Endothelial cell of umbilical vein (primary cell): ENCODE measurements around the gene USP2. TPM values are rescaled to one million over a fixed set of nuclear protein-coding genes. Genes with fewer than 3 reads are reported as not detected.

Experiments
- BruUV-seq: library from RNA; stranded (reverse); fragments of 400-500 nt; replicated peaks from 2 replicates; lab custom pipeline; 2021; lab: Mats Ljungman, UMichigan
- CTCF ChIA-PET: fragments of 300-600, 350-600 bp; sonication (Branson Sonifier 250); formaldehyde crosslinking; loops from one replicate; lab custom pipeline; 2021; ENCODE audit warnings: antibody characterized with exemption, inconsistent platforms; lab: Charles Lee
- POLR2A ChIA-PET: fragments of 300-600, 350-600 bp; sonication (Branson Sonifier 250); formaldehyde crosslinking; loops from one replicate; lab custom pipeline; 2021; ENCODE audit warnings: antibody characterized with exemption, inconsistent platforms; lab: Charles Lee
- DNase-seq: peaks from one replicate; pipeline ENCODE4 v3.0.0-alpha.2; 2011; ENCODE audit warnings: low read depth, low spot score
- FAIRE-seq: peaks from 2 replicates; lab custom pipeline; 2011; peaks lifted over from hg19 to GRCh38; lab: Jason Lieb, UNC
- H2AFZ ChIP-seq: 2 replicates; pipeline ENCODE4 v1.6.0; 2012; ENCODE audit warnings: low read depth, low read length, control low read depth, inconsistent platforms
- H3K27ac ChIP-seq: 2 replicates; pipeline ENCODE4 v1.5.1; 2011; ENCODE audit warnings: low read depth, mild to moderate bottlenecking, control low read depth, low read length, moderate library complexity; ENCODE audit not compliant: insufficient read depth
- H3K27me3 ChIP-seq, 2 experiments: 2 replicates each; pipeline versions ENCODE4 v1.6.0 to v1.6.1; 2011; ENCODE audit warnings: low read length in 2 of 2, mixed read lengths in 1 of 2; ENCODE audit not compliant: control insufficient read depth in 2 of 2, insufficient read depth in 2 of 2
- H3K36me3 ChIP-seq, 2 experiments: 2 replicates in 1 of 2; 3 replicates in 1 of 2; pipeline ENCODE4 v1.5.1; 2011; ENCODE audit warnings: low read length in 2 of 2, mild to moderate bottlenecking in 1 of 2, moderate library complexity in 1 of 2; ENCODE audit not compliant: control insufficient read depth in 2 of 2, insufficient read depth in 2 of 2; ENCODE audit errors: extremely low read depth in 1 of 2
- H3K4me1 ChIP-seq: 3 replicates; pipeline ENCODE4 v1.5.1; 2011; ENCODE audit warnings: mild to moderate bottlenecking, low read length; ENCODE audit not compliant: control insufficient read depth, insufficient read depth; ENCODE audit errors: extremely low read depth
- H3K4me2 ChIP-seq: 2 replicates; pipeline ENCODE4 v1.6.1; 2011; ENCODE audit warnings: low read length, control low read depth, mixed read lengths; ENCODE audit not compliant: insufficient read depth
- H3K4me3 ChIP-seq, 3 experiments: fragments of 200-600 bp in 1 of 3; sonication (generic), shearing (Covaris generic) in 1 of 3; replicated peaks in 1 of 3; 2 replicates each; pipeline ENCODE4 v1.5.1; 2011 to 2016; ENCODE audit warnings: control low read depth in 3 of 3, low read length in 3 of 3, mild to moderate bottlenecking in 2 of 3, inconsistent platforms in 1 of 3, low read depth in 1 of 3, moderate library complexity in 1 of 3; ENCODE audit not compliant: insufficient read depth in 1 of 3
- H3K79me2 ChIP-seq: 2 replicates; pipeline ENCODE4 v1.6.0; 2012; ENCODE audit warnings: low read length, inconsistent platforms; ENCODE audit not compliant: control insufficient read depth, insufficient read depth
- H3K9ac ChIP-seq: replicated peaks from 2 replicates; pipeline ENCODE3; 2011; ENCODE audit warnings: low read length, control low read depth; ENCODE audit not compliant: insufficient read depth; ENCODE audit errors: extremely low read depth
- H3K9me1 ChIP-seq: replicated peaks from 3 replicates; pipeline ENCODE4 v1.6.0; 2011; ENCODE audit warnings: mild to moderate bottlenecking, low read length; ENCODE audit not compliant: control insufficient read depth, insufficient read depth; ENCODE audit errors: extremely low read depth
- H3K9me3 ChIP-seq: replicated peaks from 2 replicates; pipeline ENCODE4 v1.5.1; 2012; ENCODE audit warnings: low read length, inconsistent platforms; ENCODE audit not compliant: control insufficient read depth, insufficient read depth
- H4K20me1 ChIP-seq: replicated peaks from 2 replicates; pipeline ENCODE3; 2011; ENCODE audit warnings: mild to moderate bottlenecking, low read length; ENCODE audit not compliant: control insufficient read depth, insufficient read depth; ENCODE audit errors: extremely low read depth
- EZH2 ChIP-seq: IDR thresholded peaks from 2 replicates; pipeline ENCODE4 v1.6.1; 2012; ENCODE audit warnings: borderline replicate concordance, low read depth, mild to moderate bottlenecking, moderate library complexity, low read length, inconsistent platforms; ENCODE audit not compliant: severe bottlenecking
- FOS ChIP-seq: IDR thresholded peaks from 2 replicates; pipeline ENCODE4 v1.6.1; 2011; ENCODE audit warnings: mild to moderate bottlenecking, low read length, moderate library complexity, borderline replicate concordance; ENCODE audit not compliant: insufficient read depth
- GATA2 ChIP-seq: IDR thresholded peaks from 2 replicates; pipeline ENCODE4 v1.7.0; 2011; ENCODE audit warnings: low read depth, mild to moderate bottlenecking, moderate library complexity, mixed read lengths, low read length; ENCODE audit not compliant: insufficient read length, insufficient read depth
- JUN ChIP-seq: IDR thresholded peaks from 2 replicates; pipeline ENCODE4 v1.6.1; 2011; ENCODE audit warnings: borderline replicate concordance, low read depth; ENCODE audit not compliant: insufficient read length, insufficient read depth
- MYC ChIP-seq: IDR thresholded peaks from one replicate; pipeline ENCODE4 v1.6.1; 2011; ENCODE audit warnings: mild to moderate bottlenecking, low read depth, low read length
- POLR2A ChIP-seq: IDR thresholded peaks from 2 replicates; pipeline ENCODE4 v1.6.1; 2012; ENCODE audit warnings: low read depth, mild to moderate bottlenecking, control low read depth, low read length
- POLR2AphosphoS5 ChIP-seq: IDR thresholded peaks from 2 replicates; pipeline ENCODE4 v1.6.1; 2012; ENCODE audit warnings: low read depth, mild to moderate bottlenecking, control low read depth, low read length, moderate library complexity; ENCODE audit not compliant: insufficient read depth
- dilution Hi-C: fragments of 300-500 bp; cut with MboI; formaldehyde crosslinking; loops from one replicate; pipeline ENCODE4 v1.15.0; 2019; ENCODE audit warnings: low sequenced_read_pairs; ENCODE audit not compliant: extremely low pct_ligation_motif_present
- intact Hi-C: fragments of 100-400 bp; cut with micrococcal nuclease; formaldehyde crosslinking; loops from one replicate; pipeline ENCODE4 v1.10.0; 2022
- polyA plus RNA-seq, 4 experiments: library from polyadenylated mRNA; depleted of rRNA in 3 of 4; stranded (reverse) in 3 of 4; unstranded in 1 of 4; fragments of >200 nt; gene quantifications; 2 replicates each; pipeline versions ENCODE4 v1.2.1 to v1.2.3, GENCODE V29; 2011 to 2012; ENCODE audit warnings: missing spikeins in 1 of 4
- total RNA-seq: library from RNA; stranded (reverse); gene quantifications from 2 replicates; pipeline ENCODE4 v1.2.3, GENCODE V29; 2021
- TF ChIP-seq, protein P1 (sequence below), 2 donors: IDR thresholded peaks; 1 replicate in 1 of 2; 2 replicates in 1 of 2; pipeline ENCODE4 v1.5.1; 2011; ENCODE audit warnings: low read length in 2 of 2, mild to moderate bottlenecking in 2 of 2, moderate library complexity in 2 of 2, control low read depth in 1 of 2, inconsistent platforms in 1 of 2, low read depth in 1 of 2; ENCODE audit not compliant: insufficient read depth in 1 of 2; ENCODE audit errors: extremely low read depth in 1 of 2
- TF ChIP-seq, protein P2 (sequence below): IDR thresholded peaks from 2 replicates; pipeline ENCODE4 v1.6.1; 2011; ENCODE audit not compliant: insufficient read depth, insufficient read length

USP2 gene
- total and polyA plus RNA-seq, 2 donors (not counting 3 experiments of a cell fraction or from before 2014, with no cell fraction given), result 0.21 to 1.2 TPM

DNA sequence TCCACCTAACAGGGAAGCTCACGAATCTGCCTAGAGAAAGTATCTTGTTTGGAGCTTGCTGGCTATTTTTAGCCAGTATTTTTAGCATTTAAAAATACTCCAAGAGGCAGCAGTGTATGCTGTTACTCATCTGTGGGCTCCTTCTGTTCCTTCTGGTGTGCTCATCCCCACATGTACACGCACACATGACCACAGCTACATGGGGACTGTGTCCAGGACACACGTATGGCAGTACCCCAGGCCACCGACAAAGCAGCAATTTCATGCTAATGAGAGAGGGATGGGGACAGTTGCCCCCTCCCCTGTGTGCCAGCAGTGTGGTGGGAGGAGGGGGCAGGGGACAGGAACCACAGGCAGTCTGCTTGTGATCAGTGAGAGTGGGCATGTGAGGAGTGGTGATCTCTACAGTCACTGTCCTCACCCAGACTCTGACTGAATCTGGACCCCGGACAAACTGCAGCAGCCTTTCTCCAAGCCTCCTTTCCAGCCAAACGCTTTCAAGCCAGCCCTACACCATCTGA, 16.4 kb downstream of the USP2 start:
- dilution Hi-C loops, result no loop called here
- Histone ChIP-seq H3K27ac (no peak overlapping the region), H3K4me3 (no peak overlapping the region), H3K9ac (no peak overlapping the region), H3K79me2 (no peaks in the 10 kb centered on the region), H2AFZ (no peak overlapping the region), H3K9me1 (no peaks in the 10 kb centered on the region), H3K36me3 (no peaks in the 10 kb centered on the region), H3K9me3 (no peaks in the 10 kb centered on the region), H3K4me1 (no peaks in the 10 kb centered on the region), H3K27me3 (peaks cover 12 to 20% of the 10 kb centered on the region in 2 experiments), H3K4me2 (no peak overlapping the region), H4K20me1 (no peaks in the 10 kb centered on the region)
- intact Hi-C loops, result no loop called here
- no TSS peak for BruUV-seq
- TF ChIP-seq, protein P1, sequence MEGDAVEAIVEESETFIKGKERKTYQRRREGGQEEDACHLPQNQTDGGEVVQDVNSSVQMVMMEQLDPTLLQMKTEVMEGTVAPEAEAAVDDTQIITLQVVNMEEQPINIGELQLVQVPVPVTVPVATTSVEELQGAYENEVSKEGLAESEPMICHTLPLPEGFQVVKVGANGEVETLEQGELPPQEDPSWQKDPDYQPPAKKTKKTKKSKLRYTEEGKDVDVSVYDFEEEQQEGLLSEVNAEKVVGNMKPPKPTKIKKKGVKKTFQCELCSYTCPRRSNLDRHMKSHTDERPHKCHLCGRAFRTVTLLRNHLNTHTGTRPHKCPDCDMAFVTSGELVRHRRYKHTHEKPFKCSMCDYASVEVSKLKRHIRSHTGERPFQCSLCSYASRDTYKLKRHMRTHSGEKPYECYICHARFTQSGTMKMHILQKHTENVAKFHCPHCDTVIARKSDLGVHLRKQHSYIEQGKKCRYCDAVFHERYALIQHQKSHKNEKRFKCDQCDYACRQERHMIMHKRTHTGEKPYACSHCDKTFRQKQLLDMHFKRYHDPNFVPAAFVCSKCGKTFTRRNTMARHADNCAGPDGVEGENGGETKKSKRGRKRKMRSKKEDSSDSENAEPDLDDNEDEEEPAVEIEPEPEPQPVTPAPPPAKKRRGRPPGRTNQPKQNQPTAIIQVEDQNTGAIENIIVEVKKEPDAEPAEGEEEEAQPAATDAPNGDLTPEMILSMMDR (IDR thresholded peaks at IDR 0.05; ENCODE audit: extremely low read depth in 1 of 2, insufficient read depth in 1 of 2, low read depth in 1 of 2, low read length in 2 of 2), result no peak
- TF ChIP-seq EZH2, result no peak
- TF ChIP-seq JUN, result no peak
- no peak for TF ChIP-seq GATA2
- no peak for TF ChIP-seq POLR2A
- TF ChIP-seq, protein P2, sequence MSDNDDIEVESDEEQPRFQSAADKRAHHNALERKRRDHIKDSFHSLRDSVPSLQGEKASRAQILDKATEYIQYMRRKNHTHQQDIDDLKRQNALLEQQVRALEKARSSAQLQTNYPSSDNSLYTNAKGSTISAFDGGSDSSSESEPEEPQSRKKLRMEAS, result no peak
- no peak for TF ChIP-seq FOS
- TF ChIP-seq POLR2AphosphoS5, result no peak
- TF ChIP-seq MYC, result no peak
- FAIRE-seq (no peak), DNase-seq (no peak)
- CTCF ChIA-PET, result interaction anchor here (0.8 to 1.7 kb wide), 4 partner anchors 8 to 25 kb away, joined by 3 to 15 read pairs (median 7); partner anchors contain the start of gene C1QTNF5
- POLR2A ChIA-PET, result no interaction called here
